SK-N-SH (cell line): ENCODE measurements around the gene ZC2HC1C. TPM values are rescaled to one million over a fixed set of nuclear protein-coding genes. Genes with fewer than 3 reads are reported as not detected.

Experiments
- CTCF ChIA-PET: fragments of 300-600, 350-600 bp; formaldehyde crosslinking; extraction: SDS; loops from one replicate; lab custom pipeline; 2021; lab: Yijun Ruan, JAX
- POLR2A ChIA-PET: fragments of 350-600 bp; sonication (Branson Sonifier 250); formaldehyde crosslinking; extraction: SDS; loops from one replicate; lab custom pipeline; 2020; ENCODE audit warnings: antibody characterized with exemption, inconsistent platforms; lab: Yijun Ruan, JAX
- DNase-seq: peaks from one replicate; pipeline ENCODE4 v3.0.0; 2012
- H2AFZ ChIP-seq: fragments of 200-600 bp; sonication (generic); 2 replicates; pipeline ENCODE4 v1.8.1; 2016; ENCODE audit warnings: antibody characterized with exemption, mild to moderate bottlenecking, low read depth
- H3F3A ChIP-seq: fragments of 200-600 bp; sonication (generic); replicated peaks from 2 replicates; pipeline ENCODE3; 2016; ENCODE audit warnings: antibody characterized with exemption, mild to moderate bottlenecking; ENCODE audit not compliant: insufficient read depth
- H3K27ac ChIP-seq, 2 experiments: fragments of 200-500 bp in 1 of 2; fragments of 200-600 bp in 1 of 2; sonication (Bioruptor generic) in 1 of 2; sonication (generic), shearing (Covaris generic) in 1 of 2; 2 replicates each; pipeline versions ENCODE4 v1.5.1 to v1.6.1; 2014 to 2016; ENCODE audit warnings: low read depth in 2 of 2, inconsistent platforms in 1 of 2, low read length in 1 of 2, mild to moderate bottlenecking in 1 of 2, mixed read lengths in 1 of 2
- H3K27me3 ChIP-seq: fragments of 200-600 bp; sonication (generic), shearing (Covaris generic); 2 replicates; pipeline ENCODE4 v1.6.1; 2016; ENCODE audit warnings: mixed run types; ENCODE audit not compliant: insufficient read depth
- H3K36me3 ChIP-seq, 2 experiments: fragments of 200-500 bp in 1 of 2; fragments of 200-600 bp in 1 of 2; sonication (Bioruptor generic) in 1 of 2; sonication (generic) in 1 of 2; replicated peaks in 1 of 2; 2 replicates each; pipeline versions ENCODE3 to v1.5.1; 2014 to 2016; ENCODE audit warnings: low read length in 1 of 2, mild to moderate bottlenecking in 1 of 2; ENCODE audit not compliant: insufficient read depth in 2 of 2, control insufficient read depth in 1 of 2
- H3K4me1 ChIP-seq, 2 experiments: fragments of 200-500 bp in 1 of 2; fragments of 200-600 bp in 1 of 2; sonication (Bioruptor generic) in 1 of 2; sonication (generic), shearing (Covaris generic) in 1 of 2; 2 replicates each; pipeline versions ENCODE4 v1.5.1 to v1.6.1; 2014 to 2016; ENCODE audit warnings: low read depth in 1 of 2, low read length in 1 of 2, mixed run types in 1 of 2; ENCODE audit not compliant: insufficient read depth in 2 of 2, control insufficient read depth in 1 of 2
- H3K4me2 ChIP-seq: fragments of 200-600 bp; sonication (generic), shearing (Covaris generic); 2 replicates; pipeline ENCODE4 v1.6.1; 2017; ENCODE audit warnings: mixed run types
- H3K4me3 ChIP-seq, 2 experiments: fragments of 200-500 bp in 1 of 2; fragments of 200-600 bp in 1 of 2; sonication (Bioruptor generic) in 1 of 2; sonication (generic), shearing (Covaris generic) in 1 of 2; 2 replicates each; pipeline versions ENCODE4 v1.5.1 to v1.8.1; 2014 to 2016; ENCODE audit warnings: low read depth in 2 of 2, inconsistent platforms in 1 of 2, low read length in 1 of 2, mild to moderate bottlenecking in 1 of 2, mixed read lengths in 1 of 2, moderate library complexity in 1 of 2
- H3K79me2 ChIP-seq: fragments of 200-600 bp; sonication (generic); 2 replicates; pipeline ENCODE4 v1.8.1; 2017; ENCODE audit warnings: mild to moderate bottlenecking; ENCODE audit not compliant: insufficient read depth
- H3K9ac ChIP-seq: fragments of 200-600 bp; sonication (generic); 2 replicates; pipeline ENCODE4 v1.6.1; 2017; ENCODE audit warnings: mixed run types
- H3K9me2 ChIP-seq: fragments of 200-600 bp; sonication (generic); 2 replicates; pipeline ENCODE4 v1.6.1; 2017; ENCODE audit warnings: mixed run types
- H3K9me3 ChIP-seq: fragments of 200-600 bp; sonication (generic); 2 replicates; pipeline ENCODE4 v1.6.1; 2017; ENCODE audit warnings: mixed run types, mild to moderate bottlenecking, moderate library complexity
- H4K20me1 ChIP-seq: fragments of 200-600 bp; sonication (generic); 2 replicates; pipeline ENCODE4 v1.6.1; 2017; ENCODE audit warnings: mild to moderate bottlenecking, mixed run types; ENCODE audit not compliant: insufficient read depth
- CHD2 ChIP-seq: fragments of 150-350 bp; IDR thresholded peaks from 2 replicates; pipeline ENCODE4 v1.6.1; 2018; ENCODE audit warnings: low read length; ENCODE audit not compliant: partially characterized antibody
- EP300 ChIP-seq, 2 experiments: IDR thresholded peaks; 2 replicates each; pipeline versions ENCODE4 v1.4.0 to v1.6.1; 2012; ENCODE audit warnings: borderline replicate concordance in 1 of 2, low read depth in 1 of 2, low read length in 1 of 2
- FOSL2 ChIP-seq: IDR thresholded peaks from 2 replicates; pipeline ENCODE4 v1.4.0; 2012; ENCODE audit warnings: low read depth, mild to moderate bottlenecking, moderate library complexity, borderline replicate concordance
- FOXJ3 ChIP-seq: sonication (generic); formaldehyde crosslinking; IDR thresholded peaks from 2 replicates; pipeline ENCODE4 v1.5.1; 2020; ENCODE audit warnings: mild to moderate bottlenecking, missing genetic modification reagents
- FOXM1 ChIP-seq: IDR thresholded peaks from 2 replicates; pipeline ENCODE4 v1.4.0; 2012; ENCODE audit warnings: low read depth, mild to moderate bottlenecking
- GABPA ChIP-seq: IDR thresholded peaks from 2 replicates; pipeline ENCODE4 v1.4.0; 2012; ENCODE audit warnings: low read depth, mild to moderate bottlenecking
- GATA2 ChIP-seq: sonication (generic); formaldehyde crosslinking; IDR thresholded peaks from 2 replicates; pipeline ENCODE4 v1.5.0; 2020; ENCODE audit warnings: mild to moderate bottlenecking, missing genetic modification reagents
- IRF3 ChIP-seq: fragments of 150-350 bp; IDR thresholded peaks from 2 replicates; pipeline ENCODE4 v1.6.1; 2016; ENCODE audit warnings: mild to moderate bottlenecking, low read depth, low read length
- MEF2A ChIP-seq: IDR thresholded peaks from 2 replicates; pipeline ENCODE4 v1.4.0; 2012; ENCODE audit warnings: low read depth, borderline replicate concordance
- NFIC ChIP-seq: IDR thresholded peaks from 2 replicates; pipeline ENCODE4 v1.4.0; 2012; ENCODE audit warnings: borderline replicate concordance
- POLR2AphosphoS5 ChIP-seq: IDR thresholded peaks from 2 replicates; pipeline ENCODE4 v1.6.1; 2012; ENCODE audit warnings: low read depth, low read length
- RFX5 ChIP-seq: IDR thresholded peaks from 2 replicates; pipeline ENCODE4 v1.6.1; 2012; ENCODE audit warnings: mild to moderate bottlenecking, improper control_type of control experiment, low read length
- RXRA ChIP-seq: IDR thresholded peaks from 2 replicates; pipeline ENCODE4 v1.4.0; 2012; ENCODE audit warnings: low read depth, mild to moderate bottlenecking, borderline replicate concordance
- SIN3A ChIP-seq: IDR thresholded peaks from 2 replicates; pipeline ENCODE4 v1.6.1; 2012; ENCODE audit warnings: low read depth, mild to moderate bottlenecking, low read length, moderate library complexity, borderline replicate concordance
- TAF1 ChIP-seq: IDR thresholded peaks from 2 replicates; pipeline ENCODE4 v1.6.1; 2012; ENCODE audit warnings: low read depth, mild to moderate bottlenecking, low read length, moderate library complexity, borderline replicate concordance
- TEAD4 ChIP-seq: IDR thresholded peaks from 2 replicates; pipeline ENCODE4 v1.4.0; 2012; ENCODE audit warnings: mild to moderate bottlenecking, borderline replicate concordance; ENCODE audit not compliant: insufficient read depth
- USF1 ChIP-seq: IDR thresholded peaks from 2 replicates; pipeline ENCODE4 v1.4.0; 2012; ENCODE audit warnings: low read depth, borderline replicate concordance
- USF2 ChIP-seq: fragments of 150-350 bp; IDR thresholded peaks from 2 replicates; pipeline ENCODE4 v1.6.1; 2017; ENCODE audit warnings: antibody characterized with exemption, low read length, low read depth, borderline replicate concordance
- WGBS: methylation state at CpG from one replicate; pipeline ENCODE4 v1.1.6; 2017; ENCODE audit warnings: low lambda C conversion rate; 5-methylcytosine and 5-hydroxymethylcytosine counted together
- polyA plus RNA-seq, 3 experiments: library from polyadenylated mRNA; depleted of rRNA; stranded (reverse); fragments of >200 nt; gene quantifications; 2 replicates each; pipeline ENCODE4 v1.2.3, GENCODE V29; 2012

The ZC2HC1C gene
- polyA plus RNA-seq, 1 of the 3 experiments (the other 2 are of a cell fraction): 1.2 TPM

GRCh38 chr14:75127903-75128595 lies 58.6 kb downstream of the ZC2HC1C start:
- Histone ChIP-seq H3K79me2 (peaks cover 50% of the 10 kb centered on the region), H3K4me1 (peaks cover 3 to 17% of the 10 kb centered on the region in 2 experiments; a peak in 3 of 4 replicates), H3K9me3 (no peaks in the 10 kb centered on the region), H4K20me1 (0 out of 2 replicates have a peak, but pooled peaks cover 2% of the 10 kb centered on the region), H3K36me3 (peaks cover 6 to 28% of the 10 kb centered on the region in 2 experiments), H3K9ac (peak overlapping the region; percentile 93; the same call in 1 of the 2 replicates), H3F3A (peaks cover 47% of the 10 kb centered on the region), H3K27ac (peak overlapping the region in 1 of 2 experiments; percentile 77; a peak in 1 of 4 replicates), H3K27me3 (no peaks in the 10 kb centered on the region), H2AFZ (0 out of 2 replicates have a peak overlapping the region, but pooled peaks have one; percentile 88), H3K4me3 (peak overlapping the region; percentile 70 to 85; a peak in 3 of 4 replicates), H3K9me2 (no peaks in the 10 kb centered on the region), H3K4me2 (peak overlapping the region; percentile 75)
- WGBS: 81% methylated on average over 10 of the region's 10 CpGs
- TF ChIP-seq CHD2: no peak
- no peak for TF ChIP-seq IRF3
- TF ChIP-seq POLR2AphosphoS5: no peak
- TF ChIP-seq SIN3A: no peak
- TF ChIP-seq GATA2 (CRISPR knock-in tag): no peak
- TF ChIP-seq USF2: no peak
- TF ChIP-seq NFIC: no peak
- TF ChIP-seq RXRA: no peak
- TF ChIP-seq RFX5: no peak
- TF ChIP-seq FOXJ3: no peak
- TF ChIP-seq FOSL2: no peak
- no peak for TF ChIP-seq USF1
- TF ChIP-seq TEAD4: no peak
- TF ChIP-seq GABPA: no peak
- TF ChIP-seq FOXM1: no peak
- no peak for TF ChIP-seq MEF2A
- no peak for TF ChIP-seq TAF1
- TF ChIP-seq EP300 (IDR thresholded peaks at IDR 0.05; ENCODE audit: borderline replicate concordance in 1 of 2, low read depth in 1 of 2, low read length in 1 of 2): no peak
- peak; percentile 8 for DNase-seq
- CTCF ChIA-PET: interaction anchor here (0.6 to 11.6 kb wide), 4 partner anchors 13 to 184 kb away, joined by 3 to 237 read pairs (median 4); no protein-coding TSS in a partner anchor
- POLR2A ChIA-PET: no interaction called here
